H1 (cell line): ENCODE results near the gene NREP. TPM values are rescaled to one million over a fixed set of nuclear protein-coding genes. Genes with fewer than 3 reads are reported as not detected.

Source experiments
- BACH1 ChIP-seq: IDR thresholded peaks from 2 replicates; pipeline ENCODE4 v1.6.1; 2012; ENCODE audit warnings: low read length, improper control_type of control experiment
- CREB1 ChIP-seq: IDR thresholded peaks from 2 replicates; pipeline ENCODE4 v1.6.1; 2012; ENCODE audit warnings: inconsistent platforms
- CTCF ChIP-seq, 3 experiments: IDR thresholded peaks; 1 replicate in 2 of 3; 2 replicates in 1 of 3; pipeline versions ENCODE4 v1.5.1 to v1.6.1; 2011; ENCODE audit warnings: low read length in 3 of 3, mild to moderate bottlenecking in 3 of 3, inconsistent platforms in 2 of 3, low read depth in 1 of 3, moderate library complexity in 1 of 3; ENCODE audit not compliant: insufficient read depth in 1 of 3; ENCODE audit errors: control extremely low read depth in 1 of 3
- E2F6 ChIP-seq: IDR thresholded peaks from 2 replicates; pipeline ENCODE4 v1.6.1; 2012; ENCODE audit warnings: inconsistent platforms
- NRF1 ChIP-seq: IDR thresholded peaks from 2 replicates; pipeline ENCODE4 v1.6.1; 2011; ENCODE audit warnings: mild to moderate bottlenecking, low read depth, low read length, improper control_type of control experiment
- RAD21 ChIP-seq, 2 experiments: IDR thresholded peaks in 1 of 2; conservative IDR thresholded peaks in 1 of 2; 2 replicates each; pipeline ENCODE4 v1.6.1; 2011; ENCODE audit warnings: low read depth in 2 of 2, low read length in 2 of 2, improper control_type of control experiment in 1 of 2, inconsistent platforms in 1 of 2, mild to moderate bottlenecking in 1 of 2, moderate library complexity in 1 of 2
- SIRT6 ChIP-seq: IDR thresholded peaks from one replicate; pipeline ENCODE4 v1.7.1; 2012; ENCODE audit warnings: low read length, inconsistent platforms
- SP4 ChIP-seq: IDR thresholded peaks from 2 replicates; pipeline ENCODE4 v1.6.1; 2012; ENCODE audit warnings: low read length, inconsistent platforms
- SUZ12 ChIP-seq: fragments of 200-600 bp; sonication (generic); IDR thresholded peaks from 2 replicates; pipeline ENCODE4 v1.6.1; 2012; ENCODE audit warnings: mild to moderate bottlenecking, inconsistent platforms, low read length, moderate library complexity, mixed read lengths
- YY1 ChIP-seq: IDR thresholded peaks from 2 replicates; pipeline ENCODE4 v1.6.1; 2011; ENCODE audit warnings: low read depth, mild to moderate bottlenecking, low read length
- polyA plus RNA-seq, 7 experiments: library from polyadenylated mRNA; depleted of rRNA in 3 of 7; stranded (reverse) in 5 of 7; unstranded in 2 of 7; fragments of >200 nt in 5 of 7; fragments of 200-250 nt in 2 of 7; gene quantifications; 1 replicate in 5 of 7; 2 replicates in 1 of 7; 4 replicates in 1 of 7; pipeline versions ENCODE4 v1.2.1 to v1.2.3, GENCODE V29; 2011 to 2013; ENCODE audit warnings: missing spikeins in 2 of 7, mixed read lengths in 2 of 7
- total RNA-seq: library from RNA; stranded (reverse); fragmentation: NEBNext Ultra II Directional; extraction: Animal tissue kit (Norgen Biotek cat#: 25700); gene quantifications from 2 replicates; pipeline ENCODE4 v1.2.1, GENCODE V29; 2021

NREP gene
- total and polyA plus RNA-seq, 2 of the 8 experiments (the other 6 are each of a cell fraction or from before 2014, with no cell fraction given) = 254 to 301 TPM

GRCh38 chr5:111743988-111744387, 13.0 kb downstream of the NREP start (continued):
- TF ChIP-seq YY1 (no peak), CTCF (IDR thresholded peaks at IDR 0.05; ENCODE audit: control extremely low read depth in 1 of 3, insufficient read depth in 1 of 3, low read depth in 1 of 3, low read length in 3 of 3) (no peak), SUZ12 (no peak), E2F6 (no peak), BACH1 (no peak), NRF1 (no peak), SIRT6 (no peak), RAD21 (IDR thresholded peaks at IDR 0.05 in 1 of 2, conservative IDR thresholded peaks at IDR 0.05 in 1 of 2; ENCODE audit: low read depth in 2 of 2, low read length in 2 of 2) (no peak), SP4 (no peak), CREB1 (no peak)
